Liver (tissue), 3 donors: ENCODE measurements around the gene RAB43.

ENCODE experiments used
- GABPA ChIP-seq, 2 donors: IDR thresholded peaks in 1 of 2; conservative IDR thresholded peaks in 1 of 2; 2 replicates each; pipeline ENCODE4 v1.6.1; 2016; ENCODE audit warnings: antibody characterized with exemption in 2 of 2, mild to moderate bottlenecking in 1 of 2, moderate library complexity in 1 of 2
- HNF4G ChIP-seq: IDR thresholded peaks from 2 replicates; pipeline ENCODE4 v1.6.1; 2016; ENCODE audit warnings: antibody characterized with exemption
- JUND ChIP-seq, 2 donors: IDR thresholded peaks; 2 replicates each; pipeline ENCODE4 v1.6.1; 2016; ENCODE audit warnings: antibody characterized with exemption in 2 of 2
- RAD21 ChIP-seq, 2 donors: IDR thresholded peaks; 2 replicates each; pipeline ENCODE4 v1.6.1; 2016; ENCODE audit warnings: antibody characterized with exemption in 2 of 2, mild to moderate bottlenecking in 2 of 2
- YY1 ChIP-seq: IDR thresholded peaks from 2 replicates; pipeline ENCODE4 v1.6.1; 2016; ENCODE audit warnings: antibody characterized with exemption, mild to moderate bottlenecking
- TF ChIP-seq, protein P1 (sequence below): fragments of 150-350 bp; IDR thresholded peaks from 2 replicates; pipeline ENCODE4 v1.5.1; 2017; ENCODE audit warnings: improper control_type of control experiment, low read depth, low read length; ENCODE audit not compliant: missing input control
- TF ChIP-seq, protein P2 (sequence below): IDR thresholded peaks from 2 replicates; pipeline ENCODE4 v1.6.1; 2016; ENCODE audit warnings: antibody characterized with exemption
- TF ChIP-seq, protein P3 (sequence below): IDR thresholded peaks from 2 replicates; pipeline ENCODE4 v1.6.1; 2016; ENCODE audit warnings: antibody characterized with exemption, mild to moderate bottlenecking
- TF ChIP-seq, protein P4 (sequence below): IDR thresholded peaks from 2 replicates; pipeline ENCODE4 v1.6.1; 2016; ENCODE audit warnings: antibody characterized with exemption
- donor health status: healthy.
- donor health status: healthy.

DNA sequence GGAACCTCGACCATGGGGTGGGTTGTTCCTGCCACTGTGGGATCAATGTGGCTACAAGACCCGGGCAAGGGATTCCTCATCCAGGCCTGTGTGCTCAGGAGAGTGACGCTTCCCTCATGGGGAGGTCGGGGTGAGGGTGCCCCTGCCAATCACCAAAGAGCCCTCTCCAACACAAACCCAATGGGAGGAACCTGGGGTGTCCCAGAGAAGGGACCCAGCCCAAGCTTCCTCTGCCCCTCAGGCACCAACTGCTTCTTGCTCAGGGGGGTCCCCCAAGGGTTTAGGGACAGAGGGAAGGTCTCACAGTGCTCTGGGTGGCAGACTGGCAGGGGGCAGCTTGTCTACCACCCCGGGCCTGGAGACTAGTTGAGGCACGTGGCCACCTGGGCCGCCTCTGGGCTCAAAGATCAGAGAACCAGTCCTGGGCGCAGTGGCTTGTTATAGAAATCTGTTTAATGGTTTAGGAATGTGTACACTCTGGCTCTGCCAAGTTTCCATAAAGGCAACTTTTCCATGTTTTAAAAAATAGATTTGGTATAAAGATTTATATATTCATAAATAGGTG lies 34.4 kb downstream of the RAB43 start:
- TF ChIP-seq, protein P1, sequence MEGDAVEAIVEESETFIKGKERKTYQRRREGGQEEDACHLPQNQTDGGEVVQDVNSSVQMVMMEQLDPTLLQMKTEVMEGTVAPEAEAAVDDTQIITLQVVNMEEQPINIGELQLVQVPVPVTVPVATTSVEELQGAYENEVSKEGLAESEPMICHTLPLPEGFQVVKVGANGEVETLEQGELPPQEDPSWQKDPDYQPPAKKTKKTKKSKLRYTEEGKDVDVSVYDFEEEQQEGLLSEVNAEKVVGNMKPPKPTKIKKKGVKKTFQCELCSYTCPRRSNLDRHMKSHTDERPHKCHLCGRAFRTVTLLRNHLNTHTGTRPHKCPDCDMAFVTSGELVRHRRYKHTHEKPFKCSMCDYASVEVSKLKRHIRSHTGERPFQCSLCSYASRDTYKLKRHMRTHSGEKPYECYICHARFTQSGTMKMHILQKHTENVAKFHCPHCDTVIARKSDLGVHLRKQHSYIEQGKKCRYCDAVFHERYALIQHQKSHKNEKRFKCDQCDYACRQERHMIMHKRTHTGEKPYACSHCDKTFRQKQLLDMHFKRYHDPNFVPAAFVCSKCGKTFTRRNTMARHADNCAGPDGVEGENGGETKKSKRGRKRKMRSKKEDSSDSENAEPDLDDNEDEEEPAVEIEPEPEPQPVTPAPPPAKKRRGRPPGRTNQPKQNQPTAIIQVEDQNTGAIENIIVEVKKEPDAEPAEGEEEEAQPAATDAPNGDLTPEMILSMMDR, result no peak
- no peak for TF ChIP-seq GABPA (IDR thresholded peaks at IDR 0.05 in 1 of 2, conservative IDR thresholded peaks at IDR 0.05 in 1 of 2)
- TF ChIP-seq HNF4G, result no peak
- TF ChIP-seq, protein P2, sequence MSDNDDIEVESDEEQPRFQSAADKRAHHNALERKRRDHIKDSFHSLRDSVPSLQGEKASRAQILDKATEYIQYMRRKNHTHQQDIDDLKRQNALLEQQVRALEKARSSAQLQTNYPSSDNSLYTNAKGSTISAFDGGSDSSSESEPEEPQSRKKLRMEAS, result no peak
- TF ChIP-seq RAD21 (IDR thresholded peaks at IDR 0.05), result no peak
- TF ChIP-seq, protein P3, sequence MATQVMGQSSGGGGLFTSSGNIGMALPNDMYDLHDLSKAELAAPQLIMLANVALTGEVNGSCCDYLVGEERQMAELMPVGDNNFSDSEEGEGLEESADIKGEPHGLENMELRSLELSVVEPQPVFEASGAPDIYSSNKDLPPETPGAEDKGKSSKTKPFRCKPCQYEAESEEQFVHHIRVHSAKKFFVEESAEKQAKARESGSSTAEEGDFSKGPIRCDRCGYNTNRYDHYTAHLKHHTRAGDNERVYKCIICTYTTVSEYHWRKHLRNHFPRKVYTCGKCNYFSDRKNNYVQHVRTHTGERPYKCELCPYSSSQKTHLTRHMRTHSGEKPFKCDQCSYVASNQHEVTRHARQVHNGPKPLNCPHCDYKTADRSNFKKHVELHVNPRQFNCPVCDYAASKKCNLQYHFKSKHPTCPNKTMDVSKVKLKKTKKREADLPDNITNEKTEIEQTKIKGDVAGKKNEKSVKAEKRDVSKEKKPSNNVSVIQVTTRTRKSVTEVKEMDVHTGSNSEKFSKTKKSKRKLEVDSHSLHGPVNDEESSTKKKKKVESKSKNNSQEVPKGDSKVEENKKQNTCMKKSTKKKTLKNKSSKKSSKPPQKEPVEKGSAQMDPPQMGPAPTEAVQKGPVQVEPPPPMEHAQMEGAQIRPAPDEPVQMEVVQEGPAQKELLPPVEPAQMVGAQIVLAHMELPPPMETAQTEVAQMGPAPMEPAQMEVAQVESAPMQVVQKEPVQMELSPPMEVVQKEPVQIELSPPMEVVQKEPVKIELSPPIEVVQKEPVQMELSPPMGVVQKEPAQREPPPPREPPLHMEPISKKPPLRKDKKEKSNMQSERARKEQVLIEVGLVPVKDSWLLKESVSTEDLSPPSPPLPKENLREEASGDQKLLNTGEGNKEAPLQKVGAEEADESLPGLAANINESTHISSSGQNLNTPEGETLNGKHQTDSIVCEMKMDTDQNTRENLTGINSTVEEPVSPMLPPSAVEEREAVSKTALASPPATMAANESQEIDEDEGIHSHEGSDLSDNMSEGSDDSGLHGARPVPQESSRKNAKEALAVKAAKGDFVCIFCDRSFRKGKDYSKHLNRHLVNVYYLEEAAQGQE, result no peak
- no peak for TF ChIP-seq YY1
- TF ChIP-seq JUND (IDR thresholded peaks at IDR 0.05), result no peak
- TF ChIP-seq, protein P4, sequence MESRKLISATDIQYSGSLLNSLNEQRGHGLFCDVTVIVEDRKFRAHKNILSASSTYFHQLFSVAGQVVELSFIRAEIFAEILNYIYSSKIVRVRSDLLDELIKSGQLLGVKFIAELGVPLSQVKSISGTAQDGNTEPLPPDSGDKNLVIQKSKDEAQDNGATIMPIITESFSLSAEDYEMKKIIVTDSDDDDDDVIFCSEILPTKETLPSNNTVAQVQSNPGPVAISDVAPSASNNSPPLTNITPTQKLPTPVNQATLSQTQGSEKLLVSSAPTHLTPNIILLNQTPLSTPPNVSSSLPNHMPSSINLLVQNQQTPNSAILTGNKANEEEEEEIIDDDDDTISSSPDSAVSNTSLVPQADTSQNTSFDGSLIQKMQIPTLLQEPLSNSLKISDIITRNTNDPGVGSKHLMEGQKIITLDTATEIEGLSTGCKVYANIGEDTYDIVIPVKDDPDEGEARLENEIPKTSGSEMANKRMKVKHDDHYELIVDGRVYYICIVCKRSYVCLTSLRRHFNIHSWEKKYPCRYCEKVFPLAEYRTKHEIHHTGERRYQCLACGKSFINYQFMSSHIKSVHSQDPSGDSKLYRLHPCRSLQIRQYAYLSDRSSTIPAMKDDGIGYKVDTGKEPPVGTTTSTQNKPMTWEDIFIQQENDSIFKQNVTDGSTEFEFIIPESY, result no peak
